IMR-90 (cell line): ENCODE results near the gene FAM47E. TPM values are rescaled to one million over a fixed set of nuclear protein-coding genes. Genes with fewer than 3 reads are reported as not detected.

Experiments
- ATAC-seq: fragments of 200-7000 bp; cut with Tn5 transposase; 2 replicates; pipeline ENCODE4 v1.9.1; 2020; ENCODE audit warnings: low read depth, mild to moderate bottlenecking, moderate library complexity
- BruUV-seq: library from RNA; stranded (reverse); fragments of 400-500 nt; replicated peaks from 2 replicates; lab custom pipeline; 2021; lab: Mats Ljungman, UMichigan
- CTCF ChIA-PET: fragments of 300-600 bp; formaldehyde crosslinking; extraction: SDS; loops from one replicate; lab custom pipeline; 2021; ENCODE audit warnings: antibody characterized with exemption; lab: Yijun Ruan, JAX
- POLR2A ChIA-PET: fragments of 300-600 bp; sonication (Branson Sonifier 250); formaldehyde crosslinking; loops from one replicate; lab custom pipeline; 2022; ENCODE audit warnings: antibody characterized with exemption; ENCODE audit not compliant: unreplicated experiment; lab: Charles Lee
- DNase-seq: peaks from one replicate; pipeline ENCODE4 v3.0.0; 2013
- H2AFZ ChIP-seq: replicated peaks from 2 replicates; pipeline ENCODE3; 2013; ENCODE audit warnings: low read length, mild to moderate bottlenecking; ENCODE audit not compliant: poor library complexity
- H2AK5ac ChIP-seq: 2 replicates; pipeline ENCODE4 v1.6.1; 2013; ENCODE audit warnings: low read depth, low read length, inconsistent platforms
- H2AK9ac ChIP-seq: replicated peaks from 2 replicates; pipeline ENCODE3; 2013; ENCODE audit warnings: mild to moderate bottlenecking, low read depth, low read length, moderate library complexity; ENCODE audit not compliant: poor library complexity
- H2BK120ac ChIP-seq: 2 replicates; pipeline ENCODE4 v1.6.1; 2013; ENCODE audit warnings: low read depth, low read length, inconsistent platforms
- H2BK15ac ChIP-seq: 3 replicates; pipeline ENCODE4 v1.6.1; 2013; ENCODE audit warnings: low read depth, low read length, inconsistent platforms
- H2BK20ac ChIP-seq: 2 replicates; pipeline ENCODE4 v1.6.1; 2013; ENCODE audit warnings: low read depth, mild to moderate bottlenecking, inconsistent platforms, low read length, moderate library complexity
- H2BK5ac ChIP-seq: 2 replicates; pipeline ENCODE4 v1.6.1; 2013; ENCODE audit warnings: mild to moderate bottlenecking, low read depth, low read length, inconsistent platforms; ENCODE audit not compliant: poor library complexity, severe bottlenecking
- H3K14ac ChIP-seq: replicated peaks from 2 replicates; pipeline ENCODE4 v1.6.1; 2013; ENCODE audit warnings: low read depth, low read length, inconsistent platforms
- H3K18ac ChIP-seq: 2 replicates; pipeline ENCODE4 v1.6.1; 2013; ENCODE audit warnings: low read depth, low read length, control low read depth
- H3K23ac ChIP-seq: 2 replicates; pipeline ENCODE4 v1.6.1; 2013; ENCODE audit warnings: low read depth, low read length, inconsistent platforms
- H3K27ac ChIP-seq: 2 replicates; pipeline ENCODE4 v1.5.1; 2013; ENCODE audit warnings: mild to moderate bottlenecking, control low read depth, low read length; ENCODE audit not compliant: insufficient read depth
- H3K27me3 ChIP-seq: 2 replicates; pipeline ENCODE4 v1.6.1; 2013; ENCODE audit warnings: low read length; ENCODE audit not compliant: control insufficient read depth, insufficient read depth
- H3K36me3 ChIP-seq: 2 replicates; pipeline ENCODE4 v1.6.1; 2013; ENCODE audit warnings: low read length, mixed read lengths; ENCODE audit not compliant: control insufficient read depth, insufficient read depth
- H3K4ac ChIP-seq: 2 replicates; pipeline ENCODE4 v1.6.1; 2013; ENCODE audit warnings: low read depth, low read length, inconsistent platforms
- H3K4me1 ChIP-seq: 2 replicates; pipeline ENCODE4 v1.6.1; 2013; ENCODE audit warnings: low read length, mixed read lengths; ENCODE audit not compliant: control insufficient read depth, insufficient read depth
- H3K4me2 ChIP-seq: 2 replicates; pipeline ENCODE4 v1.6.1; 2013; ENCODE audit warnings: low read depth, mild to moderate bottlenecking, control low read depth, low read length, moderate library complexity
- H3K4me3 ChIP-seq: 2 replicates; pipeline ENCODE4 v1.5.1; 2013; ENCODE audit warnings: low read depth, mild to moderate bottlenecking, control low read depth, low read length, moderate library complexity; ENCODE audit not compliant: insufficient read depth
- H3K56ac ChIP-seq: 2 replicates; pipeline ENCODE4 v1.6.1; 2013; ENCODE audit warnings: low read length, inconsistent platforms; ENCODE audit not compliant: insufficient read depth; ENCODE audit errors: extremely low read depth
- H3K79me1 ChIP-seq, 2 experiments: 2 replicates each; pipeline ENCODE4 v1.6.1; 2013; ENCODE audit warnings: low read length in 2 of 2, inconsistent platforms in 1 of 2, low read depth in 1 of 2
- H3K9ac ChIP-seq: 2 replicates; pipeline ENCODE4 v1.6.1; 2013; ENCODE audit warnings: low read depth, low read length, control low read depth
- H3K9me1 ChIP-seq: 2 replicates; pipeline ENCODE4 v1.6.1; 2013; ENCODE audit warnings: low read length, inconsistent platforms; ENCODE audit not compliant: insufficient read depth
- H3K9me3 ChIP-seq: 2 replicates; pipeline ENCODE4 v1.6.1; 2013; ENCODE audit warnings: low read length; ENCODE audit not compliant: control insufficient read depth, insufficient read depth
- H4K20me1 ChIP-seq: 2 replicates; pipeline ENCODE4 v1.6.1; 2013; ENCODE audit warnings: low read length, inconsistent platforms; ENCODE audit not compliant: insufficient read depth
- H4K5ac ChIP-seq: 2 replicates; pipeline ENCODE4 v1.6.1; 2013; ENCODE audit warnings: mild to moderate bottlenecking, low read depth, low read length, control low read depth
- H4K8ac ChIP-seq, 2 experiments: 2 replicates each; pipeline ENCODE4 v1.6.1; 2013; ENCODE audit warnings: low read depth in 2 of 2, low read length in 2 of 2, control low read depth in 1 of 2, inconsistent platforms in 1 of 2
- H4K91ac ChIP-seq: 2 replicates; pipeline ENCODE4 v1.6.1; 2013; ENCODE audit warnings: low read depth, low read length, inconsistent platforms; ENCODE audit not compliant: insufficient read depth
- BHLHE40 ChIP-seq: fragments of 150-350 bp; IDR thresholded peaks from 2 replicates; pipeline ENCODE4 v1.6.1; 2016; ENCODE audit warnings: mild to moderate bottlenecking, low read depth, low read length
- MAFK ChIP-seq: IDR thresholded peaks from 2 replicates; pipeline ENCODE4 v1.6.1; 2012; ENCODE audit warnings: low read depth, low read length, improper control_type of control experiment
- MXI1 ChIP-seq: IDR thresholded peaks from 2 replicates; pipeline ENCODE4 v1.6.1; 2012; ENCODE audit warnings: low read depth, mild to moderate bottlenecking, low read length, moderate library complexity, borderline replicate concordance
- NFE2L2 ChIP-seq: fragments of 150-350 bp; IDR thresholded peaks from 2 replicates; pipeline ENCODE4 v1.6.1; 2016; ENCODE audit warnings: low read depth, mild to moderate bottlenecking, low read length
- USF2 ChIP-seq: fragments of 150-350 bp; IDR thresholded peaks from 2 replicates; pipeline ENCODE4 v1.6.1; 2017; ENCODE audit warnings: mild to moderate bottlenecking, antibody characterized with exemption, low read length, low read depth
- WGBS, 2 experiments: methylation state at CpG; one replicate each; pipeline versions ENCODE4 v1.1.5 to v1.1.7; 2013; ENCODE audit warnings: missing lambda C conversion rate in 2 of 2; ENCODE audit not compliant: insufficient read length in 1 of 2; ENCODE audit errors: extremely low coverage in 2 of 2; 5-methylcytosine and 5-hydroxymethylcytosine counted together
- dilution Hi-C: fragments of 300-500 bp; cut with HindIII; formaldehyde crosslinking; loops from one replicate; pipeline ENCODE4 v1.14.3; 2018; ENCODE audit warnings: low sequenced_read_pairs; ENCODE audit not compliant: unreplicated experiment
- in situ Hi-C: fragments of 300-500 bp; cut with MboI; formaldehyde crosslinking; loops from 3 replicates; pipeline ENCODE4 v1.14.3; 2019; ENCODE audit warnings: low sequenced_read_pairs, inconsistent platforms, mixed read lengths
- intact Hi-C: fragments of 100-400 bp; cut with micrococcal nuclease; formaldehyde crosslinking; loops from 2 replicates; pipeline ENCODE4 v1.10.0; 2022
- polyA plus RNA-seq, 3 experiments: library from polyadenylated mRNA; depleted of rRNA; stranded (reverse); fragments of >200 nt; gene quantifications; 2 replicates each; pipeline ENCODE4 v1.2.3, GENCODE V29; 2012; ENCODE audit warnings: low replicate concordance in 1 of 3
- total RNA-seq: library from RNA; depleted of rRNA; stranded (reverse); fragments of >200 nt; gene quantifications from 2 replicates; pipeline ENCODE4 v1.2.3, GENCODE V29; 2012

Gene FAM47E
- total and polyA plus RNA-seq, 2 of the 4 experiments (the other 2 are of a cell fraction) = 0.05 TPM; not detected in 1

- no peaks in the 10 kb centered on the region for H3K9me3 ChIP-seq
- no peak overlapping the region for H3K4ac ChIP-seq
- H2BK15ac ChIP-seq = no peak overlapping the region
- no peaks in the 10 kb centered on the region for H3K36me3 ChIP-seq
- peaks cover 7% of the 10 kb centered on the region for H3K9me1 ChIP-seq
- H3K27me3 ChIP-seq = no peaks in the 10 kb centered on the region
- H4K91ac ChIP-seq = no peak overlapping the region
- no CpG with 5 or more reads among the region's 6 CpGs for WGBS, 2 experiments
- no peak overlapping the region for H3K9ac ChIP-seq
- peaks cover 8% of the 10 kb centered on the region; the same call in 1 of the 2 replicates for H3K4me1 ChIP-seq
- no peak overlapping the region for H2BK20ac ChIP-seq
- TF ChIP-seq NFE2L2 (no peak), USF2 (no peak), MXI1 (no peak), BHLHE40 (no peak), MAFK (no peak)
- H3K18ac ChIP-seq = no peak overlapping the region; the same call in 1 of the 2 replicates
- H4K20me1 ChIP-seq = peaks cover 6% of the 10 kb centered on the region; the same call in 1 of the 2 replicates
- no peak overlapping the region for H3K4me2 ChIP-seq
- H2AFZ ChIP-seq = peak overlapping the region; percentile 8
- no peak overlapping the region for H3K14ac ChIP-seq
- H3K79me1 ChIP-seq = peaks cover 0 to 19% of the 10 kb centered on the region in 2 experiments; a peak in 3 of 4 replicates
- no peak overlapping the region for H3K4me3 ChIP-seq
- BruUV-seq = no TSS peak
- no peak overlapping the region for H2AK5ac ChIP-seq
- no peak overlapping the region for H2AK9ac ChIP-seq
- ATAC-seq (no peak), DNase-seq (no peak)
- intact Hi-C loops (no loop called here), in situ Hi-C loops (no loop called here), dilution Hi-C loops (no loop called here)
- H4K8ac ChIP-seq = no peak overlapping the region
- no peak overlapping the region for H4K5ac ChIP-seq
- H3K23ac ChIP-seq = no peak overlapping the region
- H3K56ac ChIP-seq = no peak overlapping the region
- no peak overlapping the region for H3K27ac ChIP-seq
- H2BK120ac ChIP-seq = no peak overlapping the region
- ChIA-PET CTCF (no interaction called here), POLR2A (no interaction called here)
- no peak overlapping the region for H2BK5ac ChIP-seq
Measured at GRCh38 chr4:76216975-76217814, 34.3 kb upstream of the FAM47E start.
